ENCODE data around the gene LRFN5. TPM values are rescaled to one million over a fixed set of nuclear protein-coding genes. Genes with fewer than 3 reads are reported as not detected.

The LRFN5 gene
- total RNA-seq, 1 donor, result 12.8 TPM

DNA sequence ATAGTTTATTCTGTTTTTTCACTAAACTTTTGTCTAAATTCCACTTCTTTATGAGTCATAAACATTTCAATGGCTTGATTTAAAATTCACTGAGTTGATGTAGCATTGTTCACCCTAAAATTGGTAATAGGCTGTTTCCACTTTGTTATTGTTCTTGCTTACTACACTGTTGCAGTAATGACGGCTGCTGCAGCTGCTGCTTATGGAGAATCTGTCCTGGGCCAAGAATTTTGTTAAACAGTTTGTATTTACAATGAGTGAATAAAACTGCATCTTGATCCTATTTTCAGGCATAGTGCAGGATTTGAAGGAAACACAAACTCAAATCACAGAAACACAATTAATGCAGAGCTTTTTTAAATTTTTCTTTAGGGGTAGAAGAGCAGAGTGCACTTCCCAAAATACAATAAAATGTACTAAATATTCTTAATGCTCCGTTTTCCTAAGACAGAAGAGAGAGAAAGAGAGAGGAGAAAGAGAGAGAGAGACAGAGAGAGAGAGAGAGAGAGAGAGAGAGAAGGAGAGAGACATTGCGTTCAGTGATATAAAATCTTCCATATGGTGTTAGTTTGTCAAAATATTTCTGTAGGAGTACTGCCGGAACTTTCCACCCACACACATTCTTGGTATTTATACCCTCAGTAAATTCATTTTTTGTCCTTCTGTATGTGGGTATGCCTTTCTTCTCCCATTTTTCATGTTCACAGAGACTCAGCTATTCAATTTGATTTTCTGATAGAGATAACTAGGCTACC lies 266.4 kb downstream of the LRFN5 start:
- H3K4me3 ChIP-seq (ENCODE audit: low read depth, low read length), result no peak overlapping the region

DNA sequence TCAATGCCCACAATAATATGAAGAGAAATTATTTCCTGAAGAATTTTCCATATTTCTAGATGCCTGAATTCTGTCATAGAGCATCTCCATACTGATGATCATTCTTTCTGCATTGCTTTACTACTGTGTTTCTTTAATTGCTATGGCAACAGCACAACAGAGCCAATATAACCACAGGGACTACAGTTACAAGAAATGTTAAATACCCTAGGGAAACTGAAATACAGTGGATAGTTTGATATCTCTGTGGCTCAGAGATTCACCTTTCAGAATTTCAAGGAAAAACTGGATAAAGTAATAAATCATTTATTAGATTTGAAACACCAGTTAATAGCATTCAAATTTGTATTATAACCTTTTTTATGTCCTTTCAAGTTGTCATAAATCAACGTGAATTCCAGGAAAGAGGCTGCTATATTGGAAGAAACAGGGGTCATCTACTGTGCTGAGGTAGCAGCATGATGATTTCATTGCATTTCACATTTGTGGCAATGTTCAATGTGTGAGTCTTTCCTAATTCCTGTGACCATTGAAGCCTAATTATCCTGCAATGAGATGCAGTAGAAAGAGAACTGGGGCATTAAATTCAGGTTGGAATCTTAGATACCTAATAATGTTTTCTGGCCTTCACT lies 267.1 kb downstream of the LRFN5 start:
- DNase-seq (ENCODE audit: low read depth), result peak; percentile 25
- H3K4me3 ChIP-seq (ENCODE audit: low read depth, low read length), result no peak overlapping the region
- TF ChIP-seq, protein P1, sequence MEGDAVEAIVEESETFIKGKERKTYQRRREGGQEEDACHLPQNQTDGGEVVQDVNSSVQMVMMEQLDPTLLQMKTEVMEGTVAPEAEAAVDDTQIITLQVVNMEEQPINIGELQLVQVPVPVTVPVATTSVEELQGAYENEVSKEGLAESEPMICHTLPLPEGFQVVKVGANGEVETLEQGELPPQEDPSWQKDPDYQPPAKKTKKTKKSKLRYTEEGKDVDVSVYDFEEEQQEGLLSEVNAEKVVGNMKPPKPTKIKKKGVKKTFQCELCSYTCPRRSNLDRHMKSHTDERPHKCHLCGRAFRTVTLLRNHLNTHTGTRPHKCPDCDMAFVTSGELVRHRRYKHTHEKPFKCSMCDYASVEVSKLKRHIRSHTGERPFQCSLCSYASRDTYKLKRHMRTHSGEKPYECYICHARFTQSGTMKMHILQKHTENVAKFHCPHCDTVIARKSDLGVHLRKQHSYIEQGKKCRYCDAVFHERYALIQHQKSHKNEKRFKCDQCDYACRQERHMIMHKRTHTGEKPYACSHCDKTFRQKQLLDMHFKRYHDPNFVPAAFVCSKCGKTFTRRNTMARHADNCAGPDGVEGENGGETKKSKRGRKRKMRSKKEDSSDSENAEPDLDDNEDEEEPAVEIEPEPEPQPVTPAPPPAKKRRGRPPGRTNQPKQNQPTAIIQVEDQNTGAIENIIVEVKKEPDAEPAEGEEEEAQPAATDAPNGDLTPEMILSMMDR (IDR thresholded peaks at IDR 0.05; ENCODE audit: insufficient read depth, low read length), result no peak

More for the DNA sequence above, 266.4 kb downstream of the LRFN5 start:
- DNase-seq (ENCODE audit: low read depth), result peak; percentile 13
- TF ChIP-seq, protein P1 (IDR thresholded peaks at IDR 0.05; ENCODE audit: insufficient read depth, low read length), result no peak

DNA sequence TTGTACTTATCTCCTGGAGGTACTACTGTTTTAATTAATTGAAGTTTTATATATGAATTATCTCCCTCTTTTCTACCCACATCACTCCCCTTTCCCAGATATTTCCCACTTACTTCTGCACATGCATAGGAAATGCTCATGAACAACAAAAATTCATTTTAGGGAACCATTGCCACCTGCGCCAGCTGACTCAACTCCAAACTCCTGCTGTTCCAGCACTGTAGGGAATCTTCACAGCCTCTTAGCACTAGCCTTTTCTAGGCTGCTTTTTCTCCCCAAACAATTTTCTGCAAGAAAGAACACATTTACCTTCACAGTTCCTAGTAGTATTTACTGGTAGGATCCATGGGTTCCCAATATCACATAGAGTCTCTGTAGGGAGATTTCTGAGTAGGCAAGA lies 268.4 kb downstream of the LRFN5 start:
- no peak overlapping the region for H3K4me3 ChIP-seq (ENCODE audit: low read depth, low read length)
- DNase-seq (ENCODE audit: low read depth), result no peak
- TF ChIP-seq, protein P1 (IDR thresholded peaks at IDR 0.05; ENCODE audit: insufficient read depth, low read length), result no peak

DNA sequence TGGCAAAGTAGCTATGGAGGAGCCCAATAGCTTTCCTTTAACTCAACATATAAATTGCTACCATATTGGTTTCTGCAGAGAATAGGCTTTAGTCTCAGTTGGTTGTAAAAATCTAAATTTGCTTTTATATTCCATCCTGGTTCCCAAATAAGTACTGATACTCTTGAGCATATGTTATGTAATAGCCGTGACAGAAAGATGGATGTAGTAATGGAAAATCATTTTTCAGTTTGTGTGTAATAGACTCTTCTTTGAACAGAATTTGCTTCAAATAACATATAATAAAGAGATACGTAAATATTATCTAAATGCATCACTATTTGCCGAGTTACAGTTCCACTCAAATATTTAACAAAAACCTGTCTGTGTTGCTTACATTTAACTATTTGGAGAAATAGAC lies 271.6 kb downstream of the LRFN5 start:
- no peak overlapping the region for H3K4me3 ChIP-seq (ENCODE audit: low read depth, low read length)
- DNase-seq (ENCODE audit: low read depth), result no peak
- TF ChIP-seq, protein P1 (IDR thresholded peaks at IDR 0.05; ENCODE audit: insufficient read depth, low read length), result no peak

DNA sequence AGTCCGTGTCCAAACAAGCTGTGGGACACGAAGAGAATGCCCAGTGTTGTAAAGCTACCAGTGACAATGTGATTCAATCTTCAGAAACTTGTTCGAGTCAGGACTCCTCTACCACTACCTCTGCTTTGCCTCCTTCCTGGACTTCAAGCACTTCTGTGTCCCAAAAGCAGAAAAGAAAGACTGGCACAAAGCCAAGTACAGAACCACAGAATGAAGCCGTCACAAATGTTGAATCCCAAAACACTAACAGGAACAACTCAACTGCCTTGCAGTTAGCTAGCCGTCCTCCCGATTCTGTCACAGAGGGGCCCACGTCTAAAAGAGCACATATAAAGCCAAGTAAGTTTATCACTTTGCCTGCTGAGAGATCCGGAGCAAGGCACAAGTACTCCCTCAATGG lies 284.9 kb downstream of the LRFN5 start:
- TF ChIP-seq, protein P1 (IDR thresholded peaks at IDR 0.05; ENCODE audit: insufficient read depth, low read length), result no peak
- no peak overlapping the region for H3K4me3 ChIP-seq (ENCODE audit: low read depth, low read length)
- no peak for DNase-seq (ENCODE audit: low read depth)

DNA sequence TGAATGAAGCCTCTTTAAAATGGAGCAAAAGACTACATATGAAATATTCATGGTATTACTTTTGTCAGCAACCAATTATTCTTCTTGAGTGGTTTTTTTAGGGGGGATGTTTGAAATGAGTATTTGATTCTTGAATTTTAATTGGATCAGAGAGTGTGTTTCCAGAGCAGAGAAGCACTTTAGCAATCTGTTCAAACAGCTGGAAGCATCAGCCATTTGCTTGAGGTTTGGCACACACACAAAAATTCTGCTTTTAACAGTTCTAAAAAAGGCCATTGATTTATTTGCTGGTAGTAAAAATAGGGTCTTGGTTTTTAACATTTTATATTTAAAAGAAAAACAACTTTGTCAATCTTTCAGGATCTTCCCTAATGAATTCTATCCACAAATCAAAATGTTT lies 292.7 kb downstream of the LRFN5 start:
- TF ChIP-seq, protein P1 (IDR thresholded peaks at IDR 0.05; ENCODE audit: insufficient read depth, low read length), result no peak
- DNase-seq (ENCODE audit: low read depth), result peak; percentile 47
- no peak overlapping the region for H3K4me3 ChIP-seq (ENCODE audit: low read depth, low read length)

Data from fibroblast of the aortic adventitia (primary cell).